ENCODE measurements around the gene SPPL3. TPM values are rescaled to one million over a fixed set of nuclear protein-coding genes. Genes with fewer than 3 reads are reported as not detected.

The SPPL3 gene
- polyA plus RNA-seq, 1 experiment, result 22.1 TPM

DNA sequence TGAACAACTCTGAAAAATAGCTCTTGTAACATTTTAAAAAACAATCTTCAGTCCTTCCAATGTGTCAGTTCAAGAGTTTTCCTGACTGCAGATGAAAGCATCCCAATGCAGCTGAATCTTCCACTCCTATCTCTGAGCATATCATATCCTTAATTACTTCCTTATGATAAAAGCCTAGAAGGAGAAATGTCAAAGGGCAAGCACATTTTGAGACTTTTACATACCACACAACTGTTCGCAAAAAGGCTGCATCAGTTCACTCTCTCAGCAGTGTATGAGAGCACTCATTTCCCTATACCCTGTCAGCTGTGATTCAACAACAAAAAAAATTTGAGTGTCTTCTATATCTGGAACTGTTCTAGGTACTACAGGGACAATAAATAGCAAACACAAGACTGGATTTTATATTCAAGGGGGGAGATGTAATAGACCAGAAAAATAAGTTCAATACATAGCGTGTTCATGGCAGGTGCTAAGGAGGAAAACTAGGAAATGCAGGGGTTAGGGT lies 112.4 kb downstream of the SPPL3 start:
- DNase-seq (ENCODE audit: low read depth, low spot score), result no peak
- POLR2A ChIA-PET, result no interaction called here

DNA sequence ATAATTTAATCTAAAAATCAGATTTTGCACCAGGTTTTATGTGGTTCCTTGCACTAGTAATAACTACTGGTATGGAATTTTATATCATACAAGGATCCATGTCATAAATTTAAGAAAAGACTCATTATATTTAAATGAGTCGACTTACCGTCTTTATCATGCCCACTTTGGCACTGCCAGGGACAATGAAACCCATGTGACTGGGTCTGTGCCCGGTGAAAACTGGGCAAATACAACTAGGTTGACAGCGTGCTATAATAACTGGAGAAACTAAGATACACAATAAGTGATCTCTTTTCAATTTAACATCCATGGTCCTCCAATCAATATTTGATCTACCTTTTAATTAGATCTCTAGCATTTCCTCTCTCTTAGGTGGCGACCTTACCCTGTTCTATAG lies 114.0 kb downstream of the SPPL3 start:
- Histone ChIP-seq H3K27me3 (ENCODE audit: control insufficient read depth, insufficient read depth, low read length) (no peaks in the 10 kb centered on the region), H3K9me3 (ENCODE audit: control insufficient read depth, insufficient read depth, low read length) (0 out of 2 replicates have a peak, but pooled peaks cover 3% of the 10 kb centered on the region), H3K27ac (ENCODE audit: low read depth, low read length) (no peak overlapping the region), H3K4me3 (ENCODE audit: low read depth, low read length) (no peak overlapping the region)
- DNase-seq (ENCODE audit: low read depth, low spot score), result no peak
- ChIA-PET CTCF (no interaction called here), POLR2A (no interaction called here)
- TF ChIP-seq, protein P1, sequence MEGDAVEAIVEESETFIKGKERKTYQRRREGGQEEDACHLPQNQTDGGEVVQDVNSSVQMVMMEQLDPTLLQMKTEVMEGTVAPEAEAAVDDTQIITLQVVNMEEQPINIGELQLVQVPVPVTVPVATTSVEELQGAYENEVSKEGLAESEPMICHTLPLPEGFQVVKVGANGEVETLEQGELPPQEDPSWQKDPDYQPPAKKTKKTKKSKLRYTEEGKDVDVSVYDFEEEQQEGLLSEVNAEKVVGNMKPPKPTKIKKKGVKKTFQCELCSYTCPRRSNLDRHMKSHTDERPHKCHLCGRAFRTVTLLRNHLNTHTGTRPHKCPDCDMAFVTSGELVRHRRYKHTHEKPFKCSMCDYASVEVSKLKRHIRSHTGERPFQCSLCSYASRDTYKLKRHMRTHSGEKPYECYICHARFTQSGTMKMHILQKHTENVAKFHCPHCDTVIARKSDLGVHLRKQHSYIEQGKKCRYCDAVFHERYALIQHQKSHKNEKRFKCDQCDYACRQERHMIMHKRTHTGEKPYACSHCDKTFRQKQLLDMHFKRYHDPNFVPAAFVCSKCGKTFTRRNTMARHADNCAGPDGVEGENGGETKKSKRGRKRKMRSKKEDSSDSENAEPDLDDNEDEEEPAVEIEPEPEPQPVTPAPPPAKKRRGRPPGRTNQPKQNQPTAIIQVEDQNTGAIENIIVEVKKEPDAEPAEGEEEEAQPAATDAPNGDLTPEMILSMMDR (IDR thresholded peaks at IDR 0.05; ENCODE audit: low read depth, low read length), result no peak

More for the DNA sequence above, 112.4 kb downstream of the SPPL3 start:
- H3K27ac ChIP-seq (ENCODE audit: low read depth, low read length), result no peak overlapping the region
- CTCF ChIA-PET, result no interaction called here
- TF ChIP-seq, protein P1 (IDR thresholded peaks at IDR 0.05; ENCODE audit: low read depth, low read length), result no peak
- no peaks in the 10 kb centered on the region for H3K27me3 ChIP-seq (ENCODE audit: control insufficient read depth, insufficient read depth, low read length)
- H3K4me3 ChIP-seq (ENCODE audit: low read depth, low read length), result no peak overlapping the region
- H3K9me3 ChIP-seq (ENCODE audit: control insufficient read depth, insufficient read depth, low read length), result peaks cover 7% of the 10 kb centered on the region

DNA sequence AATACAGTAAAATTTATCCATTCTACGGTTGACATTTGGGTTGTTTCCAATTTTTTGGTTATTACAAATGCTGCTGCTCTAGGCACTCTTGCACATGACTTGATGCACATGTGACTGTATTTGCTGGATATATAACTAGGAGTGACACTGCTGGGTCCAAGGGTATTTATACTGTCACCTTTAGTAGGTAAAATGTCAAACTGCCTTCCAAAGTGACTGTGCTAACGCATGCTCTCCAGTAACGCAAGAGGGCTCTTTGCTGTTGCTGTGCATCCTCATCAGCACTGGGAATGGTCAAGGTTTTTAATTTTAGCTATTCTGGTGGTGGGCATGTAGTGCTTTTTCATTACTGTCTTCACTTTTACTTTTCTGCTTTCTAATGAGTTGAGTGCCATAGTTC lies 116.3 kb downstream of the SPPL3 start:
- CTCF ChIA-PET, result no interaction called here
- no peak overlapping the region for H3K4me3 ChIP-seq (ENCODE audit: low read depth, low read length)
- no peaks in the 10 kb centered on the region for H3K27me3 ChIP-seq (ENCODE audit: control insufficient read depth, insufficient read depth, low read length)
- DNase-seq (ENCODE audit: low read depth, low spot score), result no peak
- no peak overlapping the region for H3K27ac ChIP-seq (ENCODE audit: low read depth, low read length)
- TF ChIP-seq, protein P1 (IDR thresholded peaks at IDR 0.05; ENCODE audit: low read depth, low read length), result no peak
- POLR2A ChIA-PET, result no interaction called here
- H3K9me3 ChIP-seq (ENCODE audit: control insufficient read depth, insufficient read depth, low read length), result no peaks in the 10 kb centered on the region

DNA sequence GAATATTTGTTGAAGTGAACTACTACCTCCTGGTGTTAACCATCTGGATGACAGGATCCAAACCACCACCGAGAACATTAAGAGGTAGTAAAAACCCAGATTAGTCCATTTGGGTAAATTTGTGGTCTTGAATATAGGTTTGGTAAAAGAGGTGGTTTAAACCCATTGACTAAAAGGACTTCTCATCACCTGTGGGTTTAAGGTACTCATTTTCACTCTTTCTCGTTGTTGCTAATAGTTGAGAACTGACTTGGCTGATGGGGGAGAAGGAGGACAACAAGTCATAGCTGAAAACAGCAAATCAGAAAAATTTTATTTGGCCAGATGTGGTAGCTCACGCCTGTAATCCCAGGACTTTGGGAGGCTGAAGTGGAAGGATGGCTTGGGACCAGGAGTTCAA lies 119.4 kb downstream of the SPPL3 start:
- Histone ChIP-seq H3K4me3 (ENCODE audit: low read depth, low read length) (no peak overlapping the region), H3K27me3 (ENCODE audit: control insufficient read depth, insufficient read depth, low read length) (no peaks in the 10 kb centered on the region), H3K9me3 (ENCODE audit: control insufficient read depth, insufficient read depth, low read length) (no peaks in the 10 kb centered on the region), H3K27ac (ENCODE audit: low read depth, low read length) (no peak overlapping the region)
- TF ChIP-seq, protein P1 (IDR thresholded peaks at IDR 0.05; ENCODE audit: low read depth, low read length), result no peak
- no peak for DNase-seq (ENCODE audit: low read depth, low spot score)
- ChIA-PET POLR2A (no interaction called here), CTCF (no interaction called here)

DNA sequence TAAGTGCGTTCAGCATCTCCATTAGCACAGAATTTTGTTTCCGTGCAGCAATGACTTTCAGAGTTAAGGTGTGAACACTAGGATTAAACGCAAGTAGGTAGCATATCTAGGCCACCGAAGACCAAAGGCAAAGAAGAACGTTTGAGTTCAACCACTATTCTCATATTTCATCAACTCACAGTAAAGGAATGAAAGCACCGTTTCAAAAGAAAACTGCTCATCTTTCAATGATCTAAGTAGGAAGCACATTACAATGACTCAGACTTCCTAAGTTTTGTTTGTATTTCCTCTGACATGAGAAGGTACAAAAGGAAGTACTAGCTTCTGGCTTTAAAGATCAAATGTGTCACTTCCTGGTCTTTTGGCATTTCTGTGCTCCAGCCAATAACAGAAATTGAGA lies 121.0 kb downstream of the SPPL3 start:
- no peak overlapping the region for H3K4me3 ChIP-seq (ENCODE audit: low read depth, low read length)
- no peaks in the 10 kb centered on the region for H3K9me3 ChIP-seq (ENCODE audit: control insufficient read depth, insufficient read depth, low read length)
- POLR2A ChIA-PET, result interaction anchor here (0.5 kb wide), 1 partner anchor 137 kb away, joined by 3 read pairs; no protein-coding TSS in a partner anchor
- peak; percentile 45 for DNase-seq (ENCODE audit: low read depth, low spot score)
- no peaks in the 10 kb centered on the region for H3K27me3 ChIP-seq (ENCODE audit: control insufficient read depth, insufficient read depth, low read length)
- no peak overlapping the region for H3K27ac ChIP-seq (ENCODE audit: low read depth, low read length)
- CTCF ChIA-PET, result no interaction called here
- TF ChIP-seq, protein P1 (IDR thresholded peaks at IDR 0.05; ENCODE audit: low read depth, low read length), result no peak
